Posterior vena cava (tissue), 2 donors: ENCODE results near the gene LCOR. TPM values are rescaled to one million over a fixed set of nuclear protein-coding genes. Genes with fewer than 3 reads are reported as not detected.

Source experiments
- DNase-seq: peaks from one replicate; pipeline ENCODE4 v3.0.0-alpha.2; 2020; ENCODE audit warnings: low spot score
- intact Hi-C, 2 donors: fragments of 100-400 bp; cut with DNase I; formaldehyde crosslinking; loops; one replicate each; pipeline versions ENCODE4 v1.14.1 to v1.14.2; 2022 to 2023
- total RNA-seq, 2 donors: library from RNA; stranded (reverse); fragmentation: NEBNext Ultra II Directional; extraction: Animal tissue kit (Norgen Biotek cat#: 25700); gene quantifications; one replicate each; pipeline ENCODE4 v1.2.1, GENCODE V29; 2021
- donor health status: DM: yes; HTN: yes; CAD: no.
- donor health status: DM: yes; HTN: yes; CAD: no.

Gene LCOR
- total RNA-seq, 2 donors from 2014 or later = 20.9 to 36.0 TPM

DNA sequence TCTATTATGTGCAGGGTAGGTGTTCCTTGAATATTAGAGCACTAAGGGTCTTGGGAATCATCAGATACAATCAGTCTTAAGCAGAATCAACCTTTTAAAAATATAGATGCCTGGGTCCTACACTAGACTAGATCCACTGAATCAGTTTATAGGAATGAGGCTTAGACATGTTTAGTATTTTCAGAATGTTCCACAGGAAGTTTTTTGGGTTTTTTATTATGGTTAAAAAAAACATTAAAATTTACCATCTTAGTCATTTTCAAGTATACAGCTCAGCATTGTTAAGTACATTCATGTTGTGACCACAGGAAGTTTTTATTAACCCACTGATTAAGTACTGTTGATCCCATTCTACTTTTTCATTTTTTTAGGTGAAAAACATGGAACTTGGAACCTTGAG, 135.7 kb downstream of the LCOR start:
- intact Hi-C loops = no loop called here

DNA sequence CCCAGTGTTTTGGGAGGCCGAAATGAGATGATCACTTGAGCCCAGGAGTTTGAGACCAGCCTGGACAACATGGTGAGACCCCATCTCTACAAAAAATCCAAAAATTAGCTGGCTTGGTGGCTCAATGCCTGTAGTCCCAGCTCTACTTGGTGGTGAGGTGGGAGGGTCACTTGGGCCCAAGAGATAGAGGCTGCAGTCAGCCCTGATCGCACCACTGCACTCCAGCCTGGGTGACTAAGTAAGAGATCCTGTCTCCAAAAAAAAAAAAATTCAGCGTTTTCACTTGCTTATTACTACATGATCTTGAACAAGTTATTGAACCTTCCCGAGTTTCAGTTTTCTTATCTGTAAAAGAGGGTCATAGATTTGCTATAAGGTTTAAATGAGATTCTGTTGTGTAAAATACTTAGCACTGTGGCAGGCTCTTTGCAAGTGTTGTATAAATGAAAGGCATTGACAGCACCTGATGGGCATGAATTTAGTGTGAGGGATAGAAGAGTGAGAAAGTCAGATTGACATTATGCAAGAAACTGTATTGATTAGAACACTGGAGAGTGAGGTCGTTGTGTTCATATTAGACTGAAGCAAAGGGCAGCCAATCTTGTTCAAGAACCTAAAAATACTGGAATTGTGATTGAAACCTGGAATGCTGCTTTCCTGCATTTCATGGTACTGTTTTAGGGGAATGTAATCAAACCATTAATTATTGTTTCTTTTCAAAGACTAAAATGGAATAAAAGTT, 136.8 kb downstream of the LCOR start:
- no peak for DNase-seq
- intact Hi-C loops = no loop called here

More for the DNA sequence above, 135.7 kb downstream of the LCOR start:
- no peak for DNase-seq

- DNase-seq = no peak
- intact Hi-C loops = no loop called here
Measured at GRCh38 chr10:96971324-96971723, 139.2 kb downstream of the LCOR start.

- intact Hi-C loops = no loop called here
- DNase-seq = no peak
Measured at GRCh38 chr10:96972264-96972663, 140.2 kb downstream of the LCOR start.

DNA sequence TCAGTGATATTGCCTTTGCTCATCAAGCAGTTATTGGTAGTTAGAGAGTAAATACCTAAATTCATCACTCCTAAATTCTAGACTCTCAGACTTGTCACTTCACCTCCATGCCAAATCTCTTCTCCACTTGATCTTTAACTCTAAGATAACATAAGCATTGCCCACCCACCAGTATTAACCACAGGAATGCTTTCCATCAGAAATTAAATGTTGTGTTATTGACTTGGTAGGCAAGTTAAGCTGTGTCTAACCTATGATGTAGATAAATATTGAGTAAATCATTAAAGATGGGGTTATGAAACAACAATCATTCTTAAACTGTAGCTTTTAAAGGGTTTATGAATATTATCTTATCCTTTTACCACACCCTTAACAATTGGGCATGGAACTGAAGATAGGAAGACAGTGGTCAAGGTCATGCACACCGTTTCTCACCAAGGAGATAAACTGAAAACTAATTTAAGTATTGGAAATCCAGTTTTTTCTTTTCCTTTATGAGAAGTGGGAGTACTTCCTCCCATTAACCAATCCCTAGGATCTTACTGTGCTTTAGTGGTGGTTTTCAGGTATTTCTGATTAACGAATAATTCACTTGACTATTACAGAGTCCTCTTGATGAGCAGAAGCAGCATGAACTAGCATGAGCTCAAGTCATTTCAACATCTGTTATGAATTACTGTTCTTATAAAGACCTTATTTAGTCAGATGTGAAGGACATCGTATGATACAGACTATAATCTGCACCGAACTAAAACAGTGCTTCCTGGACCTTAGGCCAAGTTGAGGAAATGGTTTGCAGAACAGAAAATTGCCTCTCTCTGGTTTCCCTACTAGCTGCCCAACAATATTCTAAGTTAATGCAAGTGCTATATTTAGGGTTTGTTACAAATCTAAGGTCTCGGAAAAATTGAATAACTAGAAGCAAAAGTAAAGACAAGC, 142.0 kb downstream of the LCOR start:
- intact Hi-C loops = no loop called here
- no peak for DNase-seq

- DNase-seq = no peak
- intact Hi-C loops = no loop called here
Measured at GRCh38 chr10:96975136-96975535, 143.0 kb downstream of the LCOR start.

GRCh38 chr10:96978621-96979154, 146.6 kb downstream of the LCOR start:
- intact Hi-C loops = no loop called here
- no peak for DNase-seq

GRCh38 chr10:96982149-96982930, 150.2 kb downstream of the LCOR start:
- intact Hi-C loops = no loop called here
- DNase-seq = no peak

DNA sequence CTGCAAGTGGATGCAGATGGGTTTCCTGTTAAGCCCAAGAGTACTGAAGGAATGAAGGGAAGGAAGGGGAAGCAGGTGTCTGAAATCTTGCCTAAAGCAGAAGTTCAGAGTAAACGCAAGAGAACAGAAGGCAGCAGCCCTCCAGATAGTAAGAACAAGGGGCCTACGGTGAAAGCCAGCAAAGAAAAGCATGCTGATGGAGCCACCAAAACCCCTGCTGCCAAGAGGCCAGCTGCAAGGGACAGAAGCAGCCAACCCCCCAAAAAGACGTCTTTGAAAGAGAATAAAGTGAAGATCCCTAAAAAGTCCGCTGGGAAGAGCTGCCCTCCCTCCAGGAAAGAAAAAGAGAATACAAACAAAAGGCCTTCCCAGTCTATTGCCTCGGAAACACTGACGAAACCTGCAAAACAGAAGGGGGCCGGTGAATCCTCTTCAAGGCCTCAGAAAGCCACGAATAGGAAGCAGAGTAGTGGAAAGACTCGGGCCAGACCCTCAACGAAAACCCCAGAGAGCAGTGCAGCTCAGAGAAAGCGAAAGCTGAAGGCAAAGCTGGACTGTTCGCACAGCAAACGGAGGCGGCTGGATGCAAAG, 152.5 kb downstream of the LCOR start:
- intact Hi-C loops = no loop called here
- DNase-seq = no peak

- no peak for DNase-seq
- intact Hi-C loops = no loop called here
Measured at GRCh38 chr10:96986200-96986856, 154.2 kb downstream of the LCOR start.

DNA sequence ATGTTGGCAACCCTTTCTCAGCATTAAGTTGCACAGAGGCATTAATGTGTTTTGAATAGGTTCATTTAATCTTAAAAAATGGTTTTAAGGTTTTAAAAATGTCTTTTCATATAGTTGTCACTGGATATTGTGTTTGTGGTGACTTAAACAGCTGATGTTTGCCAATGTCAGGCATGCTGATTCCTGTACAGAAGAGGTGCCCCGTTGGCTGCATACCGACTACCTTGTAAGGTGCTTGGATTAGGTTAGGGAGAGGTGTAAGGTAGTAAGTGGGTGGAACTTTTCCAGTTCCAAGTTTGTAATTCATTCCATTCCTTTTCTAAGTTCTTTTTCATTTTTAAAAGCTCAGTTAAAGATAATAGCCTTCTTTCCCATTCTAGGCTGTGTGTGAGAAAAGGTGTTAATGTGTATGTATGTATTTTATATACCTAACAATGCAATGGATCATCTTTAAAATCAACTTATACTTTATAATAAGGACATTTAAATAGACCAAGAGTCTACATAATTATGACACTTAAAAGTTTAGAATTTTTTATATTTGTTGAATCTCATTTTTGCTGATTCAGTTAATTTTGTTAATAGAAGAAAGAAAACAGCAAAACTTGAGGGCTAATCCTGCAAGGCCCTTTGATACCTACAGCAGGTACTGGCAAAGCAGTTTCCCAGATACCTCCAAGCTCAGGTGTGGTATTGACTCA, 155.2 kb downstream of the LCOR start:
- DNase-seq = no peak
- intact Hi-C loops = no loop called here

DNA sequence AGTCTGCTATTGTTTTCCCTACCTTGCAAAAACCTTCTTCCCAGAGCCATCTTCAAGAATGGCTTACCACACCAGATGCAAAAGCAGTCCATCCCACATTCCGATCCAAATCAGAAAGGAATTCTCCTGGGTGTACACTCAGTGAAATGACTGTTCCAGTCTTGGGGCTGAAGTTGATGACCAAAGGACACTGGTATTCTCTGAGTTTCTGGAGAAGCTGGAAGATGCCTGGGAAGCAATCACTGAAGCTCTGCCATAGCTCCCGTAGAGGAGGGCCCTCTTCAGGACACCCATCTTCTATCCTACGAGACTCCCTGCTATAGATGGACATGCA, 155.7 kb downstream of the LCOR start:
- intact Hi-C loops = no loop called here
- DNase-seq = no peak

DNA sequence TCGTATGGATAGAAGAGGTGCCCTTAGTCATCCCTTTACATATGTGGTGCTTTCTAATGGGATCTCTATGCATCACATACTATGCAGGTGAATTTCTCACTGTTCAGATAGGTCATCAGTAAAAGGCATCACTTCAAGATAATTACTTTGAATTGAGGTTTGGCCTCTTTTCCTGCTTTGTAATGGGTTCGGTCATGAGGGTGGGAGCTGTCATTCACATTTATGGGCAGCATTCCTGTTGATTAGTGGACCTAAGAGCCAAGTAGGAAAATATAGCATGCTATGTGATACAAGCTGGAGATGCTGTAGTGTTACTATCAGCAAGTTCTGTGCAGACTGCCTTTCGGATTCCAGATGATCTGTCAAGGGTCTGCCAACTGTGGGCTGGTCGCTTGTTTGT, 156.3 kb downstream of the LCOR start:
- DNase-seq = no peak
- intact Hi-C loops = no loop called here

DNA sequence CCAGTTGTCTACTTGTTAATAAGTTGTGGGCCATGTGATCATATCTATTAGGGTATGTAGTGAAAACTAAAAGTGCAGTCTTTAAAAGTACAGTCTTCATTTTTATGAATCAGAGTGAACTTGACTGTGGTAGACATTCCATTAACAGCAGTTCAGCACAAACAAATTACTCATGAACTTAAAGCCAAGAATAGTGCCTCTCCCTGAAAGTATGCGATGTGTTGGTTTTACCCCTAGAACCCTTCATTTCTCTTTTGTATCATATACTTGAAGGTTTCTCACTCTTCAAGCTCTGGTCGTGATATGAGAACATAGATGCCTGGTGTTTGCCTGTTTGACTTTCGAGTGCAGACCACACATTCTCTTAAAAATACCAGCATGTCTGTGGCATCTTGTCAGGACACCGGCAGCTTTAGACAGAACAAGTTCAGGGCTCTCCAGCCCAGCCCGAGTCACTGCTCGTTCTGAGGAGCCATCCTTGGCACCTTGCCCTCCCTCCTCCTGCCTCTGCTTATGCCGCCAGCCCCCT, 159.3 kb downstream of the LCOR start:
- no peak for DNase-seq
- intact Hi-C loops = no loop called here

- intact Hi-C loops = no loop called here
Measured at GRCh38 chr10:96992721-96993120, 160.6 kb downstream of the LCOR start.

GRCh38 chr10:96995851-96996250, 163.8 kb downstream of the LCOR start:
- intact Hi-C loops = loop anchor here in 1 of 2 donors (1.0 kb wide), 1 partner anchor 41 kb away; no protein-coding TSS in a partner anchor
- no peak for DNase-seq

More at GRCh38 chr10:96992721-96993120, 160.6 kb downstream of the LCOR start:
- no peak for DNase-seq

DNA sequence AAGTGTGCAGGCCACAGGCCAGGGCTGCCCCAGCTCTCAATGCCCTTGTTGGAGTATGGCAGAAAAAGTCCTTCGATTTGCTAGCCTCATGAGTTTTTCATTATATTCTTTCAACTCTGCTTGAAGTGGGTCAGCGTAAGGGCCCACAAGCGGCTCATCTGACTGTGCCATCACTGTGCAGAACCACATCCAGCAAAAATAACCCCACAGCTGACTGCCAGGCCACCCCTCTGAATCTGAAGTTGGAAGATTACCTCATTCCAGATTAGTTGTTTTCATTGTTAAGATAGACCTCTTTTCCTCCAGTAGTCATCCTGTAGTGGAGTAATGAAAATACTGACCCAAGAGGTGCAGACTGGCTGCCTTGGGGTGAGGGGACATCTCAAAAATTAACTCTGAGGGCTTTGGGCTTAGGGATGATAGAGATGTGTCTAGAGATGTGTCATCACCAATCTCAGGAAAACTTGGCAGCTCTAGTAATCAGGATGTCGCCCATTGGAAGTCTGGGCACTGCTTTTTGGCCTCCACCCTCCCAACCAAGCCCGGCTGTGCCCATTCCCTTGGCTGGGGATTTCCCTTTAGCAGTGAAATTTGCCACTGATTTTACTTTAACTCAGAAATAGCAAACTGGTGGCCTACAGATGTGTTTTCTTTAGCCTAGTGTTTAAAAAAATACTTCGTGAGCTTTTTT, 164.3 kb downstream of the LCOR start:
- intact Hi-C loops = loop anchor here in 1 of 2 donors (1.0 kb wide), 1 partner anchor 41 kb away; no protein-coding TSS in a partner anchor
- DNase-seq = no peak
